NCI-H2171 (cell line): Measurements from ENCODE around the gene CDH23.

ENCODE experiments used
- DNase-seq: peaks from one replicate; lab custom pipeline; 2025; lab: John Stamatoyannopoulos, UW

Gene CDH23

DNA sequence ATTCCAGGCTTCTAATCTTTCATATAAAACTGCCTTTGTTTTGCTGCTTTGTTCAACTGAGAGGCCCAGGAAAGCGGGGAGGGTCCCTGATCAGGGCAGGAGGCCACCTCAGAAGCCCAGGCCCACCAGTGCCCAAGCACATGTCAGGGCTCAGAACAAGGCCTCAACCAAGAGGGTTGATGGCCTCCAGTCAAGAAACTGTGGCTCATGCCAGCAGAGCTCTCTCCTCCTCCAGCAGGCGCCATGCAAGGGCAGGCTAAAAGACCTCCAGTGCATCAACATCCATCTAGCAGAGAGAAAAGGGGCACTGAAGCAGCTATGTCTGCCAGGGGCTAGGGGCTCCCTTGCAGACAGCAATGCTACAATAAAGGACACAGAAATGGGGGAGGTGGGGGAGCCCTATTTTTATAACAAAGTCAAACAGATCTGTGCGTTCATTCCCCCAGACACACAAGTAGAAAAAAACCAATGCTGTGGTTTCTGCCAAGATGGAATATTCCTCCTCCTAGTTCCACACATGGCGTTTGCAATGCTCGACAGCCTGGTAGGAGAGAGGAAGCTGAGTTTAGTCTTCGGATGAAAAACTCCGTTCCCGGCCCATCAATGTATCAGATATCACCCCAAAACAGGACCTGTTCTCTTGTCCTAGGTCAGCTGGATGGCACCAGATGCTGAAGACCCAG lies 420.4 kb downstream of the CDH23 start:
- DNase-seq, result no peak

- no peak for DNase-seq
Measured at GRCh38 chr10:71817831-71818655, 421.3 kb downstream of the CDH23 start.

DNA sequence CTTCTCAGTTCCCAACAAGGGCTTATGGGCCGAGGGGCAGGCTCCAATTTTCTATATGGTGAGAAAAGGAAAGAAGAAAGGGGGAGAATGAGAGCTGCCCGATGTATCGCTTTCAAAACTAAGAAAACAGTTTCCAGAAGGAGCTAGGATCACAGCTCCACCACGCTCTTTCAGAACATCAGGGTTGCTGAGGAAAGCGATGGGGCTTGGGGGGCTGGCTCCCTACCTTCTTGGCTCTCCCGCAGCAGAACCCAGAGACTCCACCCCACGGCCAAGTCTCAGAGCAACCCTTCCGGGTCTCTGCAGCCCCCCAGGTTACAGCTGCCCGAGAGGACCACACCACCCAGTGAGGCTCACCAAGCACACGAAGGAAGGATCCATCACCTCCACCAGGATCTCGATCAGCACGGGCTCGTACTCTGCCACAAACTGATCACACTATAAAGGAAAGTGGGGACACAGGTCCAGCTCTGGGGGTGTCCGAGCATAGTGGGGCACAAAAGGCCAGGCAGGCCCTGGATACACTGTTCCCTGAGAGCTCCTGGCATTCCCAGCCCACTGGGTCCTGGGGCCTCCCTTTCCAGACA lies 422.0 kb downstream of the CDH23 start:
- no peak for DNase-seq

DNA sequence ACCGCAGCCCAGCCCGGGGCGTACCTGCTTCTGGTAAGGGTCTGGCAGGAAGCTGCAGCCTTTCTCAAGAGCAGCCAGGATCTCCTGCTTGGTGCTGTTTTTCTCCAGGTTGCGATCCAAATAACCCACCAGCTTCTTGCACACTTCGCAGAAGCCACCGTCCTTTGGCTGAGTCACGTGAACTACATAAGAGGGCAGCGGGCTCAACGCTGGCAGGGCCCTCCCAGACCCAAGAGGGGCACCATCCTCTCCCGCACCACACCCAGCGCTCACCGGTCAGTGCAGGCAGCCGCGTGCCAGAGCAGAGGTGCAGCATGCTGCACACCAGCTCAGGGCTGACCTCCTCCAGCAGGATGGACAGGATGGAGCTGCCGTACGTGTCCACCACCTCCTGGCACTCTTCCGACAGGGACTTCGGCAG lies 422.7 kb downstream of the CDH23 start:
- no peak for DNase-seq

DNA sequence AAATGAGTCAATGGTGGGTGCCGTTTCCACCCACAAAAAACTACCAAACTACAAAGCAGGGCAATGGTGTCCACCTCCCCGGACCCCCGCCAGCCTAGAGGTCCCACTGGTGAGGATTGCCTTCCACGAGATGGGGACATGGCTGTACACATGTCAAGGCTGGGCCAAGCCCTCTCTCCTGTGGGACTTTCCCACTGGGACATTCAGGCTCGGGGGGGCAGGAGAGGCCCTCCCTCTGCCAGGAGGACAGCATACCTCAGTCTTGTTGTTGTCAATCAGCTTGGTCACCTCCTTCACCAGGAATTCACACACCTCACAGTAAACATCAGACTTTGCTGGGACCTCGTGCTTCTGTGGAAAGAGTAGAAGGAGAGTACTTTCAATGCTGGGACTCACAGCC lies 423.3 kb downstream of the CDH23 start:
- DNase-seq, result no peak

DNA sequence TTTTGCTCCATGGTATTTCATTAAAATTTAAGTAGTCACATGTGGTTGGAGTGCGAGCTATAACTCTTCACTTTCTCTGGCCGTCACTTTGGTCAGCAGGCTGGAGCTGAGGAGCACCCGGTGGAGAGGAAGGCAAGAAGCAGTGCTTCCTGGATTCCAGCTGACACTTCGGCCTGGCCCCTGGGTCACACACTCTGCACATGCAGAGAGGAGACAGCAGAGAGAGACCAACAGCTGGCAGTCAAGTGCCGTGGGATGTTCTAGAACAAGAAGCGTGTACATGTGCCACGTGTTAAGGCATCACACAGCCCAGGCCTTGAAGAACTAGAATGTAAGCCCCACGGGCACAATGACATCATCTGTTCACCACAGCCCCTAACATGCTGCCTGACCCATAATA lies 424.2 kb downstream of the CDH23 start:
- DNase-seq, result no peak

DNA sequence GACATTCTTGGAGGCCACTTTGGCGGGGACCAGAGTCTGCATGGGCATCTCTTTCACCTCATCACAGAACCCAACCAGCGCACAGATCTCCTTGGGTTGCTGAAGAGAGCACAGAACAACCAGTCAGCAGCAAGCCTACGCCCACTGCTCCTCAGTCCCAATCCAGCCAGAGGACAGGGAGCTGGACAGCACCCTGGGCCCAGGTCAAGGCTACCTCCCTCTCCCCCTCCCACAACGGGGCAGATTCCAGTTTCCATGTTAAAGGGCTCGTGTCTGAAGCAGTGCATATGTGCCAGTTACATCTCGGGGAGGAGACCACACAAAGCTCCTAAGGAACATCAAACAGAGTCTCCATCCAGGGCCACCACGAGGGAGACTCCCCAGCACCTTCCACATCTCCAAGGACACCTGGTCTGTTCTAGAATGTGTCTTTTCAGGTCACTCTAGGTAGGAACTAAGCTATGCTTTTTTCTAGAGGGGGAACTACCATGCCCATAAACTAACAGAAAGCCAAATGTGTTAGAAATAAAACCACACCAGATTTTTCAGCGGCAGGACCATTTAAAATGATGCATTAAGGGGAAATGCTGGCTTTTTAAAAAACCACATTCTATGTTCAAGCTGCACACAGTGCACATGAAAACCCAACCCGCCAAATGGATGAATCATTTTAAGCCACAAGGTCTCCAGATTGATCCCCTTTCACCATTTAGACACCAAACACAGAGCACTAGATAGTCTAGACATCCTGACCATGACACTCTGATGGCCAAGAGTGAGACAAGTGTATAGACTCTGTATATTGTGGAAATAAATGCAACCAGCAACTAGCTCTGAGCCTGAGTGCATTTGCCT lies 425.4 kb downstream of the CDH23 start:
- DNase-seq, result no peak

DNA sequence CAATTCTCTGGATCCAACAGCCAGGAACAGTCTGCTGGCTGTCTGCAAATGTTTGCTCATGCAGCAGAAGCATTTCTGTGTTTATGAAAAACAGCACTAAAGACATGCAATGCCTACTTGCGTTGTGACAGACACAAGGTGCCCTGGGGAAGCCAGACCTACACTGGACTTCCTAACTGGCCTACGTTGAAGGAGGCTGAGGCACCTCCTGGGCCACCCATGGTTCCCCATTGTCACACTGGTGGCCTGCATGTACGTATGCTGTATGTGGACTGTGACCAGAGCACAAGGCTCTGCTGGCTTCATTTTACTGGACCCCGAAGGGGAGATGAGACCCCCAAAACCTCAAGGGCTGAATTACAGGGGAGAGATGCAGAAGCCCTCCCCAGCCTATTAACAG lies 426.6 kb downstream of the CDH23 start:
- no peak for DNase-seq

GRCh38 chr10:71824333-71824732 lies 427.6 kb downstream of the CDH23 start:
- DNase-seq, result no peak

DNA sequence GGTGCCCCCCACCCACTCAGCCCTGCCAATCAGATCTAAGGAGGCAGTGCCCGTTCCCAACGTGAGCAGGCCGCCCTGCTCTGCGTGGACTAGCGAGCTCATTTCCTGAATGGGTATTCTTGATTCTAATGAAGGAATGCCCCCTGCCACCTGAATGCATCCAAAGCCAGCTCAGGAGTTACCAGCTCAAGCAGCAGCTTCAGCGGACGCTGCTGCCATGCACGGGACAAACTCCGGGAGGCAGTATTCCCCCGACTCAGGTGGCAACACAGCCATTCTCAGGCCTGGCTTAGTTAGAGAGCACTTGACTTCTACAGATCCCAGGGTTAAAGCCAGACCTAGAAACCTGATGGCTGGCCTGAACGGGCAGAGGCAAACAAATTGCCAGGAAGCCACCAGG lies 428.5 kb downstream of the CDH23 start:
- DNase-seq, result no peak

DNA sequence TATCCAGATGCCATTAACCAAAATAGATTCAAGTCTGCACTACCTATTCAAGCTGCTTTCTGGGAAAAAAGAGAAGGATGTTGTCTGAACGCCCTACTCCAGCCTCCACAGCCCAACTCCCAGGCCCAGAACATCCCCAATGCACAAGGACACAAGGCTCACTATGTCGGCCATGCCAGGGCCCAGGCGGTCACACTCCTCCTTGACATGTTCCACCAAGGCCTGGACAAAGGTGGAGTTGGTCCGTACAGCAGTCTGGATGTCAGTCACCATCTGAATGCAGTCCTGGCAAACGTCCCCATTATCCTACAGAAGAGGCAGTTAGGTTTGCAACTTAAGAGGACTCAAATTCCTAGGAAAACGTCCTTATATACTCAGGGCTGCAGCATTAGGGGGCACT lies 431.1 kb downstream of the CDH23 start:
- DNase-seq, result no peak

GRCh38 chr10:71828702-71829101 lies 432.0 kb downstream of the CDH23 start:
- DNase-seq, result no peak

DNA sequence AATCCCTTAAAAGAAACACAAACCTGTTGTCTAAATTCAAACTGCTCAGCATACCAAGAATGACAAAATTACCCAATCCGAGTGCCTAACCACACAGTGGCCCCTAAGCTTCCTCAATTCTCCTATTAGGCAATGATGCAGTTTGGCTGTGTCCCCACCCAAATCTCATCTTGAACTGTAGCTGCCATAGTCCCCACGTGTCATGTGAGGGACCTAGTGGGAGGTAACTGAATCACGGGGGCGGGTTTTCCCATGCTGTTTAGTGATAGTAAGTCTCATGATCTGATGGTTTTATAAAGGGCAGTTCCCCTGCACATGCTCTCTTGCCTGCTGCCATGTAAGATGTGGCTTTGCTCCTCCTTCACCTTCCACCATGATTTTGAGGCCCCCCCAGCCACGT lies 432.5 kb downstream of the CDH23 start:
- DNase-seq, result no peak

GRCh38 chr10:71829896-71830295 lies 433.2 kb downstream of the CDH23 start:
- no peak for DNase-seq

DNA sequence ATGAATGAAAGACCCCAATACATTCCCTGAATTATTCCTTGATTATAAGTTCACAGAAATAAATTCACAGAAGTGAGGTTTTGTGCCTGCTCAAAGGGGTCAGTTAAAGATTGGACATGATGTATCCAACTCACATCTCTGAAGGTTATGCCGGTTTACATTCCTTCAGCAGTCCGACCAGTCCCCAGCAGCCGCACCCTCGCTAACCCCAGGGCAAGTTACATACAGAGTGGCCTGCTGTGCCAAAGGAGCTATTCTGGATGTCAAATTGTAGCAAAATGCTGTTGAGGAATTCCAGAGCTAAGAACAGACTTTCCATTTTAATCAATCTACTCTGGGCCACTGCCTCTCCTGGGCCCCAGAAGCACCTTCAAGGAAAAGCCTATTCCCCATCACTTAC lies 434.0 kb downstream of the CDH23 start:
- DNase-seq, result no peak

DNA sequence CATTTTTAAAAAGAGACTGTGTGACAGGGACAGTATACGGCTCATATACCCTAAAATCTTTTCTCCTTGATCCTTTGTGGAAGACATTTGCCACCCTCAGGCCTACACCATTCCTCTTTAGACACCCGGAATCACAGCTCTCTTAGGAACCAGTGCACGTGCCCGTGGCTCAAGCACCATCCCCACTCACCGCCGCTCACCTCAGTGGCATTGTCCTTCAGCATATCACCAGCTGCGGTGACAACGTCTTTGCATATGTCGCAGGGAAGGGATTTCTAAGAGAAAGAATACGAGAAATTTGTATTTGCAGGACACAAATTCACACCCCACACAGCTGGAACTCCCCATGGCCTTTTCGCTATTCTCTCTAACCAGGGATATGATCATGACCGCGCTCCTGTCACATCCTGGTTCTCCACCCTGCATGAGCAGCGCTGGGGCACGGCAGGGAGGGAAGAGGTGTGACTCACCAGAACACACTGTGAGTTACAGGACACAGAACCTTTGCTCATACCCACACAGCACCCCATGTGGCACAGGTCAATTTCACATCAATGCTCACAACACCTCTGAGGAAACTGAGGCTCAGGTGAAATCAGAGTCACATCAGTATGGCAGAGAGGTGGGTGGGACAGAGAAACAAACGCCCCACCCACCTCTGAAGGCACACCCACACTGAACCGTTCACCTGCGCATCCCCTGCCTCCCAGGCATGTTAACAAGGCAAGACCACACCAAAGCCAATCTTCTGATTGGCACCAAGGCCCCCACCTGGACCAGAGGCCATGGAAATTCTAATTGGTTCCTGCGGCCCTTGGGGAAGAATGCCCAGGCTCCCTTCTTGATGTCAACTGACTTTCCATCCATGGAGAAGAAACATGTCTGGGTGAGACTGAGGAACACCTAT lies 435.2 kb downstream of the CDH23 start:
- no peak for DNase-seq

GRCh38 chr10:71832967-71833366 lies 436.2 kb downstream of the CDH23 start:
- DNase-seq, result no peak

DNA sequence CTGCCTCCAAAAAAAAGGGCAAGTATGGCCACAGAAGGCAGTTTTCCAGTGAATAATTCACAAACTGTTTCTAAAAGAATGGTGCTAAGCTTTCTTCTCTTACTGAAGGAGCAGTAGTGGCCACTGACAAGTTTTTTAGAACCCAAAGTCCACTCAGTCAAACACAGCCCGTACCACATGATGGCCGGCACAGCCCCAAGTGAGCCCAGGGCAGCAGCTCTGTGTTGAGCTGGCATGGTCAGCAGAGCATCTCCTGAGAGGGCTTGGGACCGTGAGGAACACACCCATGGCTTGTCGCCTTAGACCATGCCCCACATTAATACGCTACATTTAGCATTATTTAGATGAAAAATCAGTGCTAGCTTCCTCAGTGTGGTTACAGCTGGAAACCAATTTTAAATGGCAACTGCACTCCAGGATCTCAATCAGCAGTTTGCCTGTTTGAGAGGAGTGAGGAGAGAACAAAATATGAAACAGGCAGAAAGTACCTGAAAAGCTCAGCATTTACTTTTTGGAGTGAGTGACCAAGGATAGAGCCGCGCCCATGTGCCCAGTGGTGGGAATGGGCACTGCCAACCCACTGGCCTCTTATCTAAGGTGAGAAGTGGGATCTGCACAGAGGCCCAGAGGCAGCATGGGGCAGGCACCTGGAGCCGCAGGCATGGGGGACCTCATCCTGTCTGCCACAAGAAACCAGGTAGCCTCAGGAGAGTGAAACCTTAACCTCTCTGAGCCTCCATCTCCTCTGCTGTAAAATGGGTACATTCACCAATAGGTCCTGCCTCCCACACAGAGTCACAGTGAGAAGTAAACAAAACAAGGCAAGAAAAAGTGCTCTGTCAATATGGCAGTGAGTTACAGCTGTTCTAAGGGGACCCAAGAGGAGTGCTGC lies 437.0 kb downstream of the CDH23 start:
- no peak for DNase-seq

- no peak for DNase-seq
Measured at GRCh38 chr10:71834343-71834674, 437.6 kb downstream of the CDH23 start.
